ENCODE data around the gene PARP15.

Gene PARP15

DNA sequence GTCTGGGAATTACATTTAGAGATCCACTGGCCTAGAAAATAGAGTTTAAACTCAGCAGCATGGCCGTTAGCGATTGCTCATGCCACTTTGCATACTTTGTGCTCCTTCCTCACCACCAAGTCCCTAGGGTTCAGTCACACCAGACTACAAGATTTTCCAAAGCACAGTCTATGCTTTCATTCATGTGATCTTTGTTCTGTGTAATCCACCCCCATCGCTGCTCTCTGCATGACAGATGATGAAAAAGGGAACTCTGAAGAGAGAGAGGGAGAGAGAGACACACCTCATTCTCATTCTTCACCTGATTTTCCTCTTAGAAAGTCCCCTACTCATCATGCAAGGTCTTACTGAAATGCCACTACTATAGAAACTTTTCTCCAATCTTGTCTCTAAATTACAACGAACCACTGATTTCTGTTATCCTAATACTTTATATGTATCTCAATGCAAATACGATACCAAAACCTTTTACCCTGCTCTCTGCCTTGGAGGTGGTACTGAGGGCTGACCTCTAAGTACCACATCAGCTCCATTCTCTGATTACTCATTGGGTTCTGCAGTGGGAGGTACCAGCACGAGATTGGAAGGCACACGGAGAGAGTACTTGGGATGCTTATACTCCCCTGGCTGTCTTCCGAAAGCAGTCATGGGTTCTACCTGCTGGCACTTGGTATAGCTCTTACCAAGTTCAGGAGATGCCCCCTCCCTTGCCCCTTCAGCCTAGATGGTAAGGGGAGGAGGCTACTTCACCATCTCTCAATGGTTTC lies 1.1 kb upstream of the PARP15 start:
- no peak for DNase-seq

DNA sequence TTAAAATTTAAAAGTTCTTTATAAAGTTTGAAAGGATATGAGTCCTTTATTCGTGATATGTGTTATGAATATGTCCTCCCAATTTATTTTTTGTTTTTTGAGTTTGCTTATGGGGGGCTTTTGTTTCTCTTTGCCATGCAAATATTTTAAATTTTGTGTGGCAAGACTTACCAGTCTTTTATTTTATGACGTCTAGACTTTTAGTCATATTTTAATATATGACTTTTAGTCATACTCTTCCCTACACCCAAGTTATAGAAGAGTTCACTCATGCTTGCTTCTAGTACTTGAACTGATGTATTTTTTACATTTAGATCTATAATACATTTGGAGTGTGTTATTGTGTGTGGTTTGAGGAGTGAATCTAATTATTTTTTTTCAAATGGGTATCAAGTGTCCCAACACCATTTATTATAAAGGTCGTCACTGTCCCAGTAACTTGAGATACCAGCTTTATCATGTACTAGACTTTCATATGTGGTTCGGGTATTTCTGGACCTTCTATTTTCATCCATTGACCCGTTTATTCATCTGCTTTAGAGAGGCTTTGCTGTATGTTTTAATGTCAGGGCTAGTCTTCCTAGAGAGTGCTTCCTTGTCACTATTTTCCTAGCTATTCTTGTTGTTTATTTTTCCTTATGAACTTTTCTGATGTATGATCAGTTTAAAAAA lies 755 bp downstream of the PARP15 start:
- no peak for DNase-seq

DNA sequence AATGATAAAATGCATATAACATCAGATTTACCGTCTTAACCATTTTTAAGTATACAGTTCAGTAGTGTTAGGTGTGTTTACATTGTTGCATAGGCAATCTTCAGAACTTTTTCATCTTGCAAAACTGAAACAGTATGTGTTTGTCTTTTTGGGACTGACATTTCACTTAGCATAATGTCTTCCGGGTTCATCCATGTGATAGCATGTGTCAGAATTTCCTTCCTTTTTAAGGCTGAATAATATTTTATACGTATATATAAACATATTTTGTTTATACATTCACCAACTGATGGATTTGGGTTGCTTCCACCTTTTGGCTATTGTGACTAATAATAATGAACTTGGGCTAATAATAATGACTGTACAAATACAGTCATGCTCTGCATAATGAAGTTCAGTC lies 3.0 kb downstream of the PARP15 start:
- DNase-seq, result no peak

DNA sequence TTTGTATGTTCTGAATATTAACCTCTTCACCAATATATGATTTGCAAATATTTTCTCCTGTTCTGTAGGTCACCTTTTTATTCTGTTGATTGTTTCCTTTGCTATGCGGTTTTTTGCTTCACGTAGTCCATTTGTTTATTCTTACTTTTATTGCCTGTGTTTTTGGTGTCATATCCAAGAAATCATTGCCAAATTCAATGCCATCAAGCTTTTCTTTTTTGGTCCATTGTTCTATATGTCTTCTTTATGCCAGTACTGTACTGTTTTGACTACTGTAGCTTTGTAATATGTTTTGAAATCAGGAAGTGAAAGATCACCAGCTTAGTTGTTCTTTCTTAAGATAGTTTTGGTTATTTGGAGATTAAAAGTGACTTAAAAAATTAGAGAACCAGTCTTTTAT lies 4.2 kb downstream of the PARP15 start:
- DNase-seq, result no peak

DNA sequence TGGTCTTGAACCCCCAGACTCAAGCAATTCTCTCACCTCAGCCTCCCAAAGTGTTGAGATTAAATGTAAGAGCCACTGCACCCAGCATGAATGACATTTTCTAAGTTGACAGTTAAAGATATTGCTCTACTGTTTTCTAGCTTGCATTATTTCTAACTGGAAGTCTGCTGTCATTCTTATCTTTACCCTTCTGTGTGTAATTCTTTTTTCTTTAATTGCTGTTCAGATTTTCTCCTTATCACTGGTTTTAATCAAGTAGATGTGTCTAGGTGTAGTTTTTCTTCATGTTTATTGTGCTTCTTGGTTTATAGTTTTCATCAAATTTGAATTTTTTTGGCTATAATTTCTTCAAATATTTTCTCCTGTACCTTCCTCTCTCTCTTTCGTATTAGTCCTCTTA lies 4.9 kb downstream of the PARP15 start:
- DNase-seq, result no peak

DNA sequence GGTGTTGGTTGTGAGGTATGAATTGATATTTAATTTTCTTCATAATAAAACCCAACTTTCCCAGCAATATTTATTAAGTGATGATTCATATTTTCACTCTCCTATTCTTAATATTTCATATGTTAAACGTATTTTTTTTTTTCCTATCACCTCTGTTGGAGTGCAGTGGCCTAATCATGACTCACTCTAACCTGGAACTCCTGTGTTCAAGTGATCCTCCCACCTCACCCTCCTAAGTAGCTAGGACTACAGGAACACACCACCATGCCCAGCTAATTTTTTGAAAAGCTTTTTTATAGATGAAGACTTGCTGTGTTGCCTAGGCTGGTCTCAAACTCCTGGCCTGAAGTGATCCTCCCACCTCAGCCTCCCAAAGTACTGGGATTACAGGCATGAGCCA lies 8.6 kb downstream of the PARP15 start:
- DNase-seq, result no peak

DNA sequence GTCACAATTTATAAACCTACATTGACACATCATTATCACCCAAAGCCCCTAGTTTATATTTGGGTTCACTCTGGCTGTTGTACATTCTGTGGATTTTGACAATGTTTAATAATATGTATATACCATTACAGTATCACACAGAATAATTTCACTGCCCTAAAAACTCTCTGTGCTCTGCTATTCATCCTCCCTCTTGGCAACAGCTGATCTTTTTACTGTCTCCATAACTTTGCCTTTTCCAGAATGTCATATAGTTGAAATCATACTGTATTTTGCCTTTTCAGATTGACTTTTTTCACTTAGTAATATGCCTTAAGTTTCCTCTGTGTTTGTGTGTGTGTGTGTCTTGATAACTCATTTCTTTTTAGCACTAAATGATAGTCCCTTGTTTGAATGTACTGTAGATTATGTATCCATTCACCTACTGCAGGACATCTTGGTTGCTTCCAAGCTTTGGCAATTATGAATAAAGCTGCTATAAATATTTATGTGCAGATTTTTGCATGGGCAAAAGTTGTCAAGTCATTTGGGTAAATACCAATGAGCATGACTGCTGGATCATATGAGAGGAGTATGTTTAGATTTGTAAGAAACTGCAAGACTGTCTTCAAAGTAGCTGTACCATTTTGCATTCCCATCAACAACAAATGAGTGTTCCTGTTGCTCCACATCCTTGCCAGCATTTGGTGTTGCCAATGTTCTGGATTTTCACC lies 9.5 kb downstream of the PARP15 start:
- DNase-seq, result no peak

DNA sequence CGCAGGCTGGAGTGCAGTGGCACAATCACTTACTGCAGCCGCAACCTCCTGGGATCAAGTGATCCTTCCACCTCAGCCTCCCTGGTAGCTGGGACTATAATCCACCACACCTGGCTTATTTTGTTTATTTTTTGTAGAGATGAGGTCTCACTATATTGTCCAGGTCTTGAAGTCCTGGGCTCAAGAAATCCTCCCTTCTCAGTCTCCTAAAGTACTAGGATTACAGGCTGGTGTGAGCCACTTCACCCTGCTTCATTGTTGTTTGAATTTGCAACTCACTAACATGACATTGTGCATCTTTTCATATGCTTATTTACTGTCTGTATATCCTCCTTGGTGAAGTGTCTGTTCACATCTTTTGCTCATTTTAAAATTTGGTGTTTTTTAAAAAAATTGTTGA lies 10.1 kb downstream of the PARP15 start:
- no peak for DNase-seq

DNA sequence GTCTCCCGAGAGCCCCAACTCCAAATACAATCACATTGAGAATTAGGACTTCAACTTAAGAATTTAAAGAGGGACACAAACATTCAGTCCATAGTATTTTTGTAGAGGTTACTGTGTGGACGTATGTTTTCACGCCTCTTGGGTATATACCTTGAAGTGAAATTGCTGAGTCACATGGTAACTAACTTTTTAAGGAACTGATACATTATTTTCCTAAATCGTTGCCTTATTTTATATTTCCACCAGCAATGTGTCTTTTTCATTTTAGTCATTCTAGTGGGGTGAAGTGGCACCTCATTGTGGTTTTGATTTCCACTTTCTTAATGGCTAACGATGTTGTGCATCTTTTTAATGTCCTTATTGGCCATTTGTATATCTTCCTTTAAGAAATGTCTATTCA lies 11.8 kb downstream of the PARP15 start:
- DNase-seq, result no peak

DNA sequence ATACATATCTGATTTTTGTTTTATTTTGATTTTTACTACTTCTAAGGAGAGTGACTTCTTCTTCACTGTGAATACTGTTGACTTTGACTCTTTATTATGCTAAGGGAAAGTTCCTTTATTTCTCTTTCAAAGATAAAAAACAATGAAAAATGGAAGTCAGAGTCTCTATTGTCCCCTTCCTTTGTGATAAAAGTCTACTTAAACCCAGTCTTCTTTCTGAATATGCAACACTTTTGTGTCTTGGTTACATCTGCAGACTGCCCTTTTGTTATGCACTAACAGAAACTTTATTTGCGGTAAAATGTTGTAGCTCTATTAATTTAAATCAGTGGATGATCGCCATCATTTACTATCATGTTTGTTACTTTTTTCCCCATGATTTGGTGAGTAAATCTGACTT lies 13.2 kb downstream of the PARP15 start:
- no peak for DNase-seq

DNA sequence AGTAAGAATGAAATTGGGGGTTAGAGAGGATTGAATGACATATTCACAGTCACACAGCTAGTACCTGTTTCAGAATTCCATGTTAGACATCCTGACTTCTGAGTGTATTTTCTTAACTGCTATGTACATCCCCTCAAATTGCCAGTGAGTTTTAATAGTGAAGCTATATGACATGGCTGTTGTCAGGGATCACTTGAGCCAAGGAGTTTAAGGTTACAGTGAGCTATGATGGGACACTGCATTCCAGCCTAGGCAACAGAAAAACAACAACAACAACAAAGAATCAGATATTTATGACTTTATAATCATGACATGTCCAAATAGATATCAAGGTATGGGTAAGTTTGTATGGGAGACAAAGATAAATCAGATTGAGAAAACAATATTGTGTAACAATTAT lies 16.6 kb downstream of the PARP15 start:
- DNase-seq, result no peak

DNA sequence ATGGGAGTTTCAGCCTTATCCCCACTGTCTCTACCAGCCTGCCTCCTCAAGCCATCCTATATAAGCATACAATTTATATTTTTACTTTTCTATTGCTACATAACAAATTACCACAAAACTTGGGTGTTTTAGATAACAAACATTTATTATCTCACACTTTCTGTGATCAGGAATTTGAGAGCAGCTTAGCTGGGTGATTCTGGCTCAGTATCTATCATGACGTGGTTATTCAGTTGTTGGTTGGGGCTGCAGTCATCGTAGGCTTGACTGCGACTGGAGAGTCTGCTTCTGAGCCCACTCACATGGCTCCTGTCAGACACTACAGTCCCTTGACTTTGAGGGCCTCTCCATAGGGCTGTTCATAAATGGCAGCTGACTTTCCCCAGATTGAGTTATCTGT lies 20.7 kb downstream of the PARP15 start:
- DNase-seq, result no peak

DNA sequence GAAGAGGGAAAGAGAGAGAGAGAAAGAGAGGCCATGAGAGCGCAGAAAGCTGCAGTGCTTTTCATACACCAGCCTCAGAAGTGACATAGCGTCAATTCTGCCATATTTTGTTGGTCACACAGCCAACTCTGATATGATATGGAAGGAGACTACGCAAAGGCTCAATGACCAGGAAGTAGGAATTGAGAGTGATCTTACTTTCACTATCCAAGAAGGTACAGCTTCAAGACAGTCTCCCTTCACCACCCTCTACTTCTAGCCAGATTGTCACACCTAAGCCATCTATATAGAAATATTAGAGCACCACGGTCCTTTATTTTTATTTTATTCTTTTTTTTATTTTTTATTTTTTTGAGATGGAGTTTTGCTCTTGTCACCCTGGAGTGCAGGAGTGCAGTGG lies 21.1 kb downstream of the PARP15 start:
- DNase-seq, result no peak

DNA sequence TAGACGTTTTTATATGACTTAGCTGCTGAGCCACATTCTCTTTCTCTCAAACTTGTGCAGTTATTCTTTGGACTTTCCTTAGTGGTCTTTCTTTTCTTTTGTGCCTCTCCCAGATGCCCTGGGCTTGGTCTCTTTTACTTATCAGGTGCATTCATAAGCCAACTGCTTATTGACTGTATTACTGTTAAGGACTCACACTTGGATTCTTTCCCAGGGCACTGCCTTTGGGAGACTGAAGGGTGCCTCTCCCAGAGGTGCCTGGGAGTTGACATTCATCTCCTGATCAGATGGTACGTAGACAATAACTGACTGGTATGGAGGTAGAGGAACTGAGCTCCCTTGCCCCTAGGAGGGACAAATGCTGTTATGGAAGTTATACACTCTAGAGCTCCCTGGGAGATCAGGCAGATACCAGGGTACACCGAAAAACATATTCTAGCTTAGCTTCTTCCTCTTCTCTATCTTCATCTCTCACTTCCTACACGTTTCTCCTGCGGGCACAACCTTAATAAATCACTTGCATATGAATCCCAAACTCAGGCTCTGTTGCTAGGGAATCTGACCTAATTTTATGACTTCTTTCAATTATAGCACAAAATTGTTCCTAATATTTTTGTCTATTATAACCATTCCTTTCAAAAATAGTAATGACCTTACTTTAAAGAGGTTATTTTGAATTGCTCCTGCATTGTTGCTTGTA lies 24.7 kb downstream of the PARP15 start:
- no peak for DNase-seq

DNA sequence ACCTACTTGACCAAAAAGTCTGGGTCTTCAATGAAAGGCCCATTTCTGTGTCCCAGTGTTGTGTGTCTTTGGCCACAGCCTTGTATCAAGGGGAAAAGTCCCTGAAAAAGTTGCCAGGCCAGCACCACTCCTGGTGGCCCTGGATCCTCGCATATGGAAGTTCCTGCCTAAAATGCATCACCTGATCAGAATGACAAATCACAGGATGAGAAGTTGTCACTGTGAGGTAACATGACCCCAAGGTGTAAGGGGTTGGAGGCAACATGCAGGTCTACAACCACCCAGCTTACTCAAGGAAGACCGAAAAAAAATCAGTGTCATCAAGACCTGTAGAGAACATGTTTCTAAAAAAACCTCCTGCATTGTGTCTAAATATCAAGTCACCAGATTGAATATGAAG lies 25.6 kb downstream of the PARP15 start:
- no peak for DNase-seq

DNA sequence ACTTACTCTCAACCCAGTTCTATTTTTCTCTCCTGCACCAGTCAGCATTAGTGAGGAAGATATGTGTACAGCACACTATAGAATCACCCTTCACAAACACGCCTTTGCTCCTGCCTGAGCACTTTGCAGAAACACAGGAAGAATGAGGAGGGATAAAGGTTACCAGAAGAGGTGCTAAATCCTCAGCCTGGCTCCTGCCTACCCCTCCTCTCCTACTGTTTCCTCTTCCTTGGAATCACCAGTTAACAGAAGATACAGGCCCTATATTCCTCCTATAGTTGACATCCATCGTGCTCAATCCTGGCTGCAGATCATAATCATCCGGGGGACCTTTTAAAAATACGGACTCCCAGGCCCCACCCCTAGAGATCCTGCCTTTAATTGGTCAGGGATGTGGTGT lies 28.9 kb downstream of the PARP15 start:
- no peak for DNase-seq

DNA sequence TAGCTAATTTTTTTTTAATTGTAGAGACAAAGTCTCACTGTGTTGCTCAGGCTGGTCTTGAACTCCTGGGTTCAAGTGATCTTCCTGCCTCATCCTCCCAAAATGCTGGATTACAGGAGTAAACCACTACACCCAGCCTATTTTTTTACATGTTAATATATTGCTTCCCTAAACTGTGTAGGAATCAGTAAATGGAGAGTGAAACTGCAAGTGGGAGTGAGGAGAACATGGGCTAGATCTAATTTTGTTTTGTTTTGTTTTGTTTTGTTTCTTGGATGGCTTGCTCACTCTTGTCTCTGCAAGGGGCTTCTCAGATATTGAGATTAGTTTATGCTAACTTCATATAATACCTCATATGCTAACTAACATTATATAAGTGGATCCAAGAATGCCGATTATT lies 31.5 kb downstream of the PARP15 start:
- no peak for DNase-seq

DNA sequence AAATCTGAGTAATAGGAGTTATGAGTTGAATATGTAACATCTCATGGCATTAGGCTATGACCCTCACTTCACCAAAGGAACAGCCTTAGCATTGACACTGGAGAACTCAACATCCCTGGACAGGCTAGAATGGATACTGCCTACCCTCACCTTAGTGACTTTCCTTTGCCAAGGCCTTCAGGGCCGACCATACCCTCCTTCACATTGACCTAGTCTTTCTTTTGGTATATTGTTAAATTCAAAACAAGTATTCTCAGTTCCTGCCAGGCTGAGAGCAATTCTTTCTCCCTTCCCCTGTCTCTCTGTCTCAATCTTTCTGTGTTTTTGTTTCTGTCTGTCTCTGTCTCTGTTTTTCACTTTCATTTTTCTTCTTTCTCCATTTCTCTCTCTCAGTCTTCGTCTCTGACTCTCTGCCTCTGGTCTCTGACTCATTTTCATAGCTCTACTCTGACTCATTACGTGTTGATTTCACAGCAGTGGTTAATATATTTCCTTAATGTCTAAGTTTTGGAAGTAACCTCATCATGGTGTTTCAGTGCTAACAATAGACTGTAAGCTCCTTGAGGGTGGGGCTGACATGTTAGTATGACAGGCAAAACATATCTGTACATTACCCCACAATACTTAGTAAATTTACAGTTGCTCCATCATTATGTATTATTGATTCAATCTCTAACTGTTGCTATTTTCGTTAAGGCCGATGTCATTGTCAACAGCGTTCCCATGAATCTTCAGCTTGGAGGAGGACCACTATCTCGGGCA lies 32.5 kb downstream of the PARP15 start:
- no peak for DNase-seq

DNA sequence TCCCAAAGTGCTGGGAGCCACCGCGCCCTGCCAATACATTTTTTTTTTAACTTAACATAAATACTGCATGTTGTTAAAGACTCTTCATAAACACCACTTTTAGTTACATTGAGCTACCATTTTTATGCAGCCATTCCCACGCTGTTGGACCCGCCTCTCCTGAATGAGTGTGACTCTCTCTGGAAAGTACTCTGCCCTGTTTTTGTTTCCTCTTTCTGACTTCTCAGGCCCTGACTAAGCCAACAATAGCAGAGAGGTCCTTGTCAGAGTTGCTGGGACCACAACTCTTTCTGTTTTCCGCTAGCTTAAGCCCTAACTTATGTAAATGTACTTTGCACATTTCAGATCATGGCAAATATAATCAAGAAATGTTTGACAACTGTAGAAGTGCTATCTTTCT lies 35.2 kb downstream of the PARP15 start:
- DNase-seq, result no peak

DNA sequence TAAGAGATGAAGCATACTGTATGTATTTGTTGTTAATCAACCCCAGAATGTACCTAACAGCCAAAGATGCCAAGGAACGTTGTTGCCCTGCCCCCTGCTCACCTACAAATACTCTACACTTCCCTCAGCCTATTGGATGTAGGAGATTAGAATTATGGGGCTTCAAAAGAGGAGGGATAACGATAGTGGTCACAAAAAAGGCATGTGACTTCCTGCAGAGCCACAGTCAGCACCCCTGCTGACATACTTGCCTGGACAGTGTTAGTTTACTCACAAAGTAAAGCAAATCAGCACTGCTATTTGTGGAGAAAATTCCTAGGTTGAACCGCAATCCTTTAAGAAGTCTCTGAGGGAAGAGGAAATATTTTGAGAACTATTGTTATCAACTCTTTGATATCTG lies 37.9 kb downstream of the PARP15 start:
- no peak for DNase-seq

DNA sequence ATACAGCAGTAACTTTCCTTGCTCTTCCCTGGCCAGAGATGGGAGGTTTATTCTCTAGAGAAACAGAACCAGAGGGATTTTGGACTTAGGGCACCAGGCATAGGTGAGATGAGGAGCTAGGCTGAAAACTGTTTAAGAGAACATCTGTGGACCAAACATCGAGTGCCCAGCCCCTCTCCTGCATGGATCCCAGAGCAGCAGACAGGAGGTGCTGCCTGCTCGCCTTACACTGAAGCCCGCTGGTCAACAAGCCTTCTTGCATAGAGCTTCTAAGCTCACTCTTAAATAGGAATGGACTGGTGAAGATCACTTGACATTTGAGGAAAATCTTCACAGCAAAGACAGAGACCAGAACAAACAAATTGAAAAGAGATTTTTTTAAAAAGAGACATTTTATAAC lies 41.2 kb downstream of the PARP15 start:
- no peak for DNase-seq

DNA sequence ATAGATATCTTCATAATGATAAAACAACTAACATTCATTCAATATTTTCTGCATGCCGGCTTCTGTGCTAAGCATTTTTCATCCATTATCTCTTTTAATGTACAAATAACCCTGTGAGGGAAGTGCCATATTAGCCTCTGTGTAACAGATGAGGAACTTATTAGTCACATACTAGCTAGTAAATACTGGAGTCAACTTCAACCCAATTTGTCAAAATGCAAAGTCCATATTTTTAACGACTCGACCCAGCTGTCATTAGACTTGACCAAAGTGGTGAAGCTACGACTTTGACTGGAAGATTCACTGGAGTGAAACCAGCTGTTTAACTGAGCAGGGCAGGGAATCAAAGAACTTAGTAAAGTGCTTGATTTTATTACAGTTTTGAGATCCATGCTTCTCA lies 41.6 kb downstream of the PARP15 start:
- no peak for DNase-seq

DNA sequence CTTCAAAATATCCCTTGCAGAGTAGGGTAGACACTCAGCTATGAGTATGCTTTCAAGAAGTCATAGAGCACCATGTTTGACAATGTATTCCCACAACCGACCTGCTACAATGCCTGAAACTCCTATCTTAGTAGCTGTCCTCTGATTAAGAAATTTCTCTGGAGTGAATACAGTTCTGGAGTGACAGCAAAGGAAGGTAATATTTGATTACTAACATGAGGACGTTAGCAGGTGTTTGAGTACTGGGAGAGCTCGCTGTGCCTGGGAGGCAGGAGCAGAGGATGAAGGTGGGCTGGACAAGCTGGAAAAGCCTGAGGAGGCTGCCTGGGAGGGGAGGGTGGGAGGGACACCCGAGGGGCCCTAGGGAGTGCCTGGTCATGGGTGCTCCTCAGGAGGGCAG lies 42.9 kb downstream of the PARP15 start:
- no peak for DNase-seq

Data from NCI-H1105 treated with DMSO at 0.1 percent for 48 hours (cell line).